ENCODE measurements around the gene RABEP1.

- TF ChIP-seq CTCF (IDR thresholded peaks at IDR 0.05) (no peak), EP300 (IDR thresholded peaks at IDR 0.05) (no peak), POLR2AphosphoS5 (IDR thresholded peaks at IDR 0.05) (no peak)
Observed at GRCh38 chr17:5260542-5260941, 21.5 kb upstream of the RABEP1 start.
